CD4-positive, alpha-beta T cell treated with Interleukin-21 for 1 hour (primary cell): ENCODE measurements around the gene LRRC36.
A peak's percentile ranks its signal among the peaks of the same experiment; 100 is the strongest.

Experiments used
- DNase-seq: peaks from one replicate; pipeline ENCODE4 v3.0.0-alpha.2; 2020

Gene LRRC36

GRCh38 chr16:67390816-67391423, 64.3 kb downstream of the LRRC36 start:
- no peak for DNase-seq

- DNase-seq: peak; percentile 5
These were observed 65.0 kb downstream of the LRRC36 start for GRCh38 chr16:67391424-67392300.

DNA sequence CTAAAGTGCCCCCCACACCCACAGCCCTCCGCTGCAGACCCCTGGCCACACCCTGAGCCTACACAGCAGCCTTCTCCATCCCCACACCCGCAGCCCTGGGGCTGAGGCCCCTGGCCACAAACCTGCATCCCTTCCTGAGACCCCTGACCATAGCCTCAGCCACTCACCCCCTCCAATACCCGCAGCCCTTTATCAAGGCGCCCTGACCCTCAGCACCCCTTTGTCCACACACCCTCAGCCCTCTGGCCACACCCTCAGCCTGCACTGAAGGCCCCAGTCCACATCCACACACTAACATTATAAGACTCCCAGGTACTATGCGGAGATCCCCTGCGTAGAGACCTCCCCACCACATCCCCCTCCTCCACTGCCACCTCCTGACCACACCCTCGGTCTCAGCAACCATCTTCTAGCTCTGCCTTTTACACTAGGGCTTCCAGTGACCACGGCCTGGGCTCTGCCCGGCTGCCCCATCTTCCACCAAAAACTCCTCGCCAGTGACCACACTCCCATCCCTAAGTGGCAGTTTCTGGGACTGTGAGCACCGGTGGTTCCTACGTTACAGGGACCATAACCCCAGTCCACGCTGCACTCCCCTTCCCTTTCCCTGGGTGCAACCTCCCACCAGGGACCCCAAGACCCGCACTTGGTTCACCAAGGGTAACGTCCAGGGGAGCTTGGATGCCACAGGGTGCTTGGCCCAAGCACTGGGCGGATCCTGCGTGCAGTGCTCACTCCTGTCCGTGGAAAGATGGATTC, 65.9 kb downstream of the LRRC36 start:
- DNase-seq: no peak

GRCh38 chr16:67393111-67393787, 66.6 kb downstream of the LRRC36 start, which contains the start of gene TPPP3:
Gene TPPP3 (minus strand): TSS chr16:67393498. CDS start chr16:67391111, 2,387 bp downstream.
- peak; percentile 63 for DNase-seq

DNA sequence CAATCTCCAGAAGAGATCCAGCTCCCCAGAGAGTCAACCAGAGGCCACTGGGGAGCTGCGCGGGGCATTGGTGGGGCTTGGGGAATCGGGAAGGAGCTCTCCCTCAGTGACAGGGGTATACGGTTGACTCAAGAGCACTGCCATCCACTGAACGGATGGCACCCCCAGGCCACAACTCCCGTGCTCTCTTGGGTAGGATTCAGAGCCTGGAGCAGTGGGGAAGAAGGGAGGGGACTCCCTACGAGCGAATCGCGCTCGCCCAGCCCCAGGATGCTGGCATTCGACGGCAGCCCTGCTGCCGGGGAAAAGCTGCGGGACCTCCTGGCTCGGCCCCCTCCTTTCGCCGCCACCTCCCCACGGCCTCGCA, 67.2 kb downstream of the LRRC36 start:
- no peak for DNase-seq

DNA sequence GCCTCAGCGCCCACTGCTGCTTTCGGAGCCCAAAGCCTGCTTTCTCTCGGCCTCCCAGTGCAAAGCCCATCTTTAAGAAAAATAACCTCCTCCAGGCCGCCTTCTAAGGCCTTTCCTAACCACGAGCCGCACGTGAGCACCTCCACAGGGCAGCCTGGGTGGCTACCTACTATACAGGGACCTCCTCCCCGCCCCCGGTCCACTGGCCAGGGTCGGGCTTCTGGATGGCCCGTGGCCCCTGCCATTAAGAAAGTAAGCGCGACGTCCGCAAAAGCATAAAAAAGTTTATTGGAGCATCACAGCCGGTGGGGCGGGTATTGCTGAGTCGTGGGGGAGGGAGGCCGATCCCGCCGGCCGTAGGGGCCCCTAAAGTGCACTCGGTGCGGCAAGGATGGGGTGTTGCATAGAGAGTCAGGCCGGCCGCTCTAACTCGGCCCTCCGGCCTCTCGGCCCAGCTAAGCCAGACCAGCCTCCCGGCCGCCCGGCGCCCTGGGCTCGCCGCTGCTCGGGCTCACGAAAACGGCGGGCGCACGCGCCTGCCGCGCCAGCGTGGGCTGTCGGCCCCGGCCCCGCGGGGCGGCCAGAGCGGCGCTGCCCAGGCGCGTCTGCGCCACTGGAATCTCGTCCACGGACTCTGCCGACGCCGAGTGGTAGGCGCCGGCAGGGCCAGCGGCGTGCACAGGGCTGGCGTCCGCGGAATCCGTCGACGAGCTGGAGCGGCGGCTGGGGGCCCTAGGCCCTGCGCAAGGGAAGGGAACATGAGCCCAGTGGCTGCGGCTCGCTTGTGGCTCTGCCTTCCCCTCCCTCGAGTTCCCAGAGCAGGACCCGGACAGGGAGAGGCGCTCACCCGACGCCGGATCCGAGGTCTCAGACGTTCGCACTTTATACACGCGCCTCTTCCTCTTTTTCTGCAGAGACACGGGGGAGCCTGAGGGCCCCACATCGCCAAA, 67.8 kb downstream of the LRRC36 start:
- DNase-seq: peak; percentile 13

DNA sequence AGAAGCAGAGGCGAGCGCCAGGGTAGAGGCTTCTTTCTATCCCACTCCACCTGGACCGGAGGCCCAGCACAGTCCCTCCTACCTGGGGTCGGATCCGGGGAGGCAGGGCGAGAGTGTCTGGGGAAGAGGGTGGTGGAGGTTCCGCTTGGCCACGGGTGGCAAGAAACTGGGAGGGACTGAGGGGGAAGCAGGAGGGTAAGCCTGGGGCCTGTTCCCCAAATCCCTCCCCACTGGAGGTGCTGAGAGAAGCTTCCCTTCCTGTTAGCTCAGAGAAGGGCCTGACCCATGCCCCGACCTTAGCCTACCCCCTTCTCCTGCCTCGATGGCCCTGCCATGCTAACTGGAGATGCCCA, 68.5 kb downstream of the LRRC36 start:
- DNase-seq: no peak

GRCh38 chr16:67395458-67396158, 69.0 kb downstream of the LRRC36 start:
- no peak for DNase-seq

GRCh38 chr16:67396159-67397035, 69.8 kb downstream of the LRRC36 start:
- no peak for DNase-seq

GRCh38 chr16:67397036-67397801, 70.6 kb downstream of the LRRC36 start:
- no peak for DNase-seq

GRCh38 chr16:67397812-67398545, 71.4 kb downstream of the LRRC36 start:
- DNase-seq: no peak

- no peak for DNase-seq
These were observed 72.1 kb downstream of the LRRC36 start for GRCh38 chr16:67398546-67399217.

- peak; percentile 37 for DNase-seq
These were observed 72.7 kb downstream of the LRRC36 start for GRCh38 chr16:67399218-67399733.

GRCh38 chr16:67399749-67400704, 73.4 kb downstream of the LRRC36 start:
- no peak for DNase-seq

GRCh38 chr16:67400901-67401300, 74.3 kb downstream of the LRRC36 start:
- DNase-seq: no peak

- DNase-seq: no peak
These were observed 77.5 kb downstream of the LRRC36 start for GRCh38 chr16:67403976-67404555.
